ENCODE measurements around the gene GALNT14. TPM values are rescaled to one million over a fixed set of nuclear protein-coding genes. Genes with fewer than 3 reads are reported as not detected.

The GALNT14 gene
- total and polyA plus RNA-seq, 2 of the 13 experiments (the other 11 are each of a cell fraction or from before 2014, with no cell fraction given), result not detected

DNA sequence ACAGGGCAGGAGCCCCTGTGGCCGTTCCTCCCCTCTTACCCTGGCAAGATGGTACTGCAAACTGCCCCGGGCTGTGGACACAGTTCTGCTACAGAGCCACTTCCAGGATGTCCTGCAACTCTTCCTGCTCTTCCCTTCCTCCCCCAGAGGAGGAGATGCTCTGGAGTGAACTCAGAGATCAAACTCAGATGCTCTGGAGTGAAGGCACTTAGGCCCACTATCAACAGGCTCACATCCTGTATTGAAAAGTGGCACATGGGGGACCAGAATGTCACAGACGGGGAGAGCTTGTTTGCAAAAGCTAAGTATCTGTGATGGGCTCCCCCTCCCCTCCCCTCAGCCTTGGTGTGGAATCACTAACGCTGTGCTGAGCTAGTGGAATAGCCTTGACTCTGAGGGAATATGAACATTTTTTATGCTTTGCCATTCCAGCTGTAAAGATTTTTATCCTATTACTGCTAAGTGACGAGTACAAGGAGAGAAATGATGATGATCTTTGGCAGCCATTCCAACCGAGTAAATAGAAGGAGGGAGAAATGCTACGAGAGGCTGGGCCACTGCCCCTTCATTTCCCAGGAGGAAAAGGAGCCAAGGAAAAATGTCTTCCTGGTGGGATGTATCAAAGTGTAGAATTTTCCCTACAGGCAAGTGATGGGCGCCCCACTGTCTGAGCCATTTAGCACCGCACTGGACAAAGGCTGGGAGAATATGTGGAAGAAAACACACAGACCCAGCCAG, 152.6 kb downstream of the GALNT14 start:
- in situ Hi-C loops (cut with HindIII; ENCODE audit: extremely low pct_ligation_motif_present, low pct_unique_long_range_greater_than_20kb) (no loop called here), intact Hi-C loops (cut with micrococcal nuclease; ENCODE audit: unreplicated experiment) (no loop called here)
- H3K27me3 ChIP-seq (ENCODE audit: control insufficient read depth in 1 of 2, insufficient read depth in 2 of 2, low read length in 2 of 2), result peaks cover 0 to 18% of the 10 kb centered on the region in 2 experiments; a peak in 4 of 5 replicates
- ChIA-PET POLR2A (no interaction called here), CTCF (ENCODE audit: low intra/inter-chr PET ratio, low total read pairs) (no interaction called here)
- TF ChIP-seq PLRG1 (conservative IDR thresholded peaks at IDR 0.05), result no peak
- 6% methylated on average over 9 of the region's 9 CpGs for WGBS (ENCODE audit: low lambda C conversion rate)
- H3K27ac ChIP-seq (ENCODE audit: extremely low read length, insufficient read depth, low read length), result no peak overlapping the region
- H3K79me2 ChIP-seq (ENCODE audit: insufficient read depth, low read length), result no peaks in the 10 kb centered on the region
- no peaks in the 10 kb centered on the region for H3K4me1 ChIP-seq (ENCODE audit: insufficient read depth, low read length)
- H3K9ac ChIP-seq (ENCODE audit: insufficient read depth, low read depth, low read length), result no peak overlapping the region
- no peak for DNase-seq (ENCODE audit: low spot score)
- no peak overlapping the region for H3K4me2 ChIP-seq (ENCODE audit: low read depth, low read length)
- no peak overlapping the region for H2AFZ ChIP-seq (ENCODE audit: low read length)
- H4K20me1 ChIP-seq (ENCODE audit: insufficient read depth, low read length), result no peaks in the 10 kb centered on the region; the same call in 1 of the 2 replicates
- no peak for ATAC-seq
- no peaks in the 10 kb centered on the region for H3K9me3 ChIP-seq (ENCODE audit: low read length)
- FAIRE-seq, result no peak
- no peak overlapping the region for H3K4me3 ChIP-seq (replicated peaks in 1 of 3; ENCODE audit: insufficient read depth in 1 of 3, low read depth in 2 of 3, low read length in 3 of 3)
- no peaks in the 10 kb centered on the region for H3K36me3 ChIP-seq (replicated peaks in 1 of 2; ENCODE audit: control insufficient read depth in 1 of 2, insufficient read depth in 2 of 2, low read length in 2 of 2)
- no TSS peak for BruUV-seq (replicated peaks)

- TF ChIP-seq, protein P1, sequence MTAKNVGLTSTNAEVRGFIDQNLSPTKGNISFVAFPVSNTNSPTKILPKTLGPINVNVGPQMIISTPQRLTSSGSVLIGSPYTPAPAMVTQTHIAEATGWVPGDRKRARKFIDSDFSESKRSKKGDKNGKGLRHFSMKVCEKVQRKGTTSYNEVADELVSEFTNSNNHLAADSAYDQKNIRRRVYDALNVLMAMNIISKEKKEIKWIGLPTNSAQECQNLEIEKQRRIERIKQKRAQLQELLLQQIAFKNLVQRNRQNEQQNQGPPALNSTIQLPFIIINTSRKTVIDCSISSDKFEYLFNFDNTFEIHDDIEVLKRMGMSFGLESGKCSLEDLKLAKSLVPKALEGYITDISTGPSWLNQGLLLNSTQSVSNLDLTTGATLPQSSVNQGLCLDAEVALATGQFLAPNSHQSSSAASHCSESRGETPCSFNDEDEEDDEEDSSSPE (CRISPR knock-in tag; IDR thresholded peaks at IDR 0.05), result no peak
- TF ChIP-seq KMT2A (CRISPR knock-in tag; IDR thresholded peaks at IDR 0.05) (no peak), ZNF790 (CRISPR knock-in tag; IDR thresholded peaks at IDR 0.05; ENCODE audit: borderline replicate concordance) (no peak), PCBP1 (IDR thresholded peaks at IDR 0.05; ENCODE audit: borderline replicate concordance, low read depth, low read length) (no peak), ZNF564 (CRISPR knock-in tag; IDR thresholded peaks at IDR 0.05) (no peak)
- BruUV-seq (replicated peaks), result no TSS peak
- intact Hi-C loops (cut with micrococcal nuclease; ENCODE audit: unreplicated experiment) (no loop called here), in situ Hi-C loops (cut with HindIII; ENCODE audit: extremely low pct_ligation_motif_present, low pct_unique_long_range_greater_than_20kb) (no loop called here)
- Histone ChIP-seq H3K4me2 (ENCODE audit: low read depth, low read length) (no peak overlapping the region), H3K36me3 (replicated peaks in 1 of 2; ENCODE audit: control insufficient read depth in 1 of 2, insufficient read depth in 2 of 2, low read length in 2 of 2) (no peaks in the 10 kb centered on the region), H3K27me3 (ENCODE audit: control insufficient read depth in 1 of 2, insufficient read depth in 2 of 2, low read length in 2 of 2) (peaks cover 0 to 8% of the 10 kb centered on the region in 2 experiments; a peak in 3 of 5 replicates), H3K4me1 (ENCODE audit: insufficient read depth, low read length) (no peaks in the 10 kb centered on the region), H3K27ac (ENCODE audit: extremely low read length, insufficient read depth, low read length) (no peak overlapping the region), H3K4me3 (replicated peaks in 1 of 3; ENCODE audit: insufficient read depth in 1 of 3, low read depth in 2 of 3, low read length in 3 of 3) (no peak overlapping the region), H3K79me2 (ENCODE audit: insufficient read depth, low read length) (no peaks in the 10 kb centered on the region), H3K9ac (ENCODE audit: insufficient read depth, low read depth, low read length) (no peak overlapping the region), H3K9me3 (ENCODE audit: low read length) (no peaks in the 10 kb centered on the region), H2AFZ (ENCODE audit: low read length) (no peak overlapping the region), H4K20me1 (ENCODE audit: insufficient read depth, low read length) (no peaks in the 10 kb centered on the region; the same call in 1 of the 2 replicates)
- FAIRE-seq (no peak), ATAC-seq (no peak), DNase-seq (ENCODE audit: low spot score) (no peak)
- ChIA-PET CTCF (ENCODE audit: low intra/inter-chr PET ratio, low total read pairs) (no interaction called here), POLR2A (no interaction called here)
- WGBS (ENCODE audit: low lambda C conversion rate), result 0% methylated on average over 2 of the region's 2 CpGs
These were observed 154.1 kb downstream of the GALNT14 start for GRCh38 chr2:30984148-30984547.
